Measurements from ENCODE around the gene MSI1.

Gene MSI1

DNA sequence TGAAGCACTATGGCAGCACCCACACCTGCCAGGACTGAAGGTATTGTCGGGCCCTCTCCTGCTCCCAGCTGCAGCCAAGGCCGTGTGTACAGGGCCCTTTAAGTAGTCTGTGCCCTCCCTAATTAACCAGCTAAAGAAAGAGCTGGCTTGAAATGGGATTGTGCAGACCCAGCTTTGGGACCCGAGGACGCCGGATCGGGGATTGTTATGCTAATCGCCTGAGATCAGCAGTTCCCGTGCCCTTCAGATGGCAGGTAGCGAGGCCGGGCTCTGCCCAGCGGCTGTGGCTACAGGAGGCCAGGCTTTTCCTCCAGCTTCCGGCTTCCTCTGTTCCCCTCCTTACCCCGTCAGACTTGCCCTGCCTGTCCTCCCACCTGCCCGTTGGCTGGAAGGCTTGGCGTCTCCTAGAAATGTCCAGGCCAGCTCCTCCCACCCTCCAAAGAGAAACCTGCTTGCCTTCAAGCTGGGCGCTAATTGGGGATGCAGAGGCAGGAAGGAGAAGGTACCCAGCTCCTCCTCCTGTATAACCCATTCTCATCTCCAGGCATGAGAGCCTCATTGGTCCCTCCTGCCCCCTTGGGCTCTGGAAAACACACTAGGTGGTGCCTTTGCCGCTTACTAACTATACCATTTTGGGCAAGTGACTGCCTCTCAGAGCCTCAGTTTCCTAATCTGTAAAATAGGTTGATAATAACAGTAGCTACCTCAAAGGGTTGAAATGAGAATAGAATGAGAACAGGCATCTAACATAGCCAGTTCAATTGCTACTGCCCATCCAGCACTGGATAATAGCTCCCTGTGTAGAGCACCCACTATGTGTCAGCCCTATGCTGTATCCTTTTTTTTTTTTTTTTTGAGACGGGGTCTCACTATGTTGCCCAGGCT lies 25.8 kb upstream of the MSI1 start:
- no peak overlapping the region for H2AFZ ChIP-seq (ENCODE audit: low read depth, low read length)
- H3K4me2 ChIP-seq (ENCODE audit: insufficient read depth, low read length), result no peak overlapping the region
- TF ChIP-seq, protein P1, sequence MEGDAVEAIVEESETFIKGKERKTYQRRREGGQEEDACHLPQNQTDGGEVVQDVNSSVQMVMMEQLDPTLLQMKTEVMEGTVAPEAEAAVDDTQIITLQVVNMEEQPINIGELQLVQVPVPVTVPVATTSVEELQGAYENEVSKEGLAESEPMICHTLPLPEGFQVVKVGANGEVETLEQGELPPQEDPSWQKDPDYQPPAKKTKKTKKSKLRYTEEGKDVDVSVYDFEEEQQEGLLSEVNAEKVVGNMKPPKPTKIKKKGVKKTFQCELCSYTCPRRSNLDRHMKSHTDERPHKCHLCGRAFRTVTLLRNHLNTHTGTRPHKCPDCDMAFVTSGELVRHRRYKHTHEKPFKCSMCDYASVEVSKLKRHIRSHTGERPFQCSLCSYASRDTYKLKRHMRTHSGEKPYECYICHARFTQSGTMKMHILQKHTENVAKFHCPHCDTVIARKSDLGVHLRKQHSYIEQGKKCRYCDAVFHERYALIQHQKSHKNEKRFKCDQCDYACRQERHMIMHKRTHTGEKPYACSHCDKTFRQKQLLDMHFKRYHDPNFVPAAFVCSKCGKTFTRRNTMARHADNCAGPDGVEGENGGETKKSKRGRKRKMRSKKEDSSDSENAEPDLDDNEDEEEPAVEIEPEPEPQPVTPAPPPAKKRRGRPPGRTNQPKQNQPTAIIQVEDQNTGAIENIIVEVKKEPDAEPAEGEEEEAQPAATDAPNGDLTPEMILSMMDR (IDR thresholded peaks at IDR 0.05; ENCODE audit: borderline replicate concordance, extremely low read depth, low read length, poor library complexity, severe bottlenecking), result no peak
- TF ChIP-seq EZH2 (IDR thresholded peaks at IDR 0.05; ENCODE audit: borderline replicate concordance, low read depth, low read length, severe bottlenecking), result no peak
- ATAC-seq (ENCODE audit: insufficient read depth, low read depth) (no peak), DNase-seq (no peak)
- H3K36me3 ChIP-seq (ENCODE audit: insufficient read depth, low read length), result no peaks in the 10 kb centered on the region
- H3K79me2 ChIP-seq (ENCODE audit: insufficient read depth, low read length), result no peaks in the 10 kb centered on the region
- no peaks in the 10 kb centered on the region for H3K4me1 ChIP-seq (ENCODE audit: insufficient read depth, low read length)
- H3K9me3 ChIP-seq (ENCODE audit: insufficient read depth, low read length, severe bottlenecking), result no peaks in the 10 kb centered on the region
- no peak overlapping the region for H3K9ac ChIP-seq (ENCODE audit: low read depth, low read length)
- H3K4me3 ChIP-seq (ENCODE audit: low read depth in 1 of 2, low read length in 2 of 2), result no peak overlapping the region
- no peaks in the 10 kb centered on the region for H3K27me3 ChIP-seq (ENCODE audit: insufficient read depth, low read length, poor library complexity)
- H4K20me1 ChIP-seq (ENCODE audit: insufficient read depth, low read length), result no peaks in the 10 kb centered on the region
- H3K27ac ChIP-seq (ENCODE audit: low read length), result no peak overlapping the region

- Histone ChIP-seq H3K9me3 (ENCODE audit: insufficient read depth, low read length, severe bottlenecking) (no peaks in the 10 kb centered on the region), H3K4me3 (ENCODE audit: low read depth in 1 of 2, low read length in 2 of 2) (no peak overlapping the region), H3K4me1 (ENCODE audit: insufficient read depth, low read length) (no peaks in the 10 kb centered on the region), H4K20me1 (ENCODE audit: insufficient read depth, low read length) (no peaks in the 10 kb centered on the region), H3K9ac (ENCODE audit: low read depth, low read length) (no peak overlapping the region), H3K36me3 (ENCODE audit: insufficient read depth, low read length) (no peaks in the 10 kb centered on the region), H3K79me2 (ENCODE audit: insufficient read depth, low read length) (no peaks in the 10 kb centered on the region), H2AFZ (ENCODE audit: low read depth, low read length) (no peak overlapping the region), H3K27ac (ENCODE audit: low read length) (no peak overlapping the region), H3K4me2 (ENCODE audit: insufficient read depth, low read length) (no peak overlapping the region), H3K27me3 (ENCODE audit: insufficient read depth, low read length, poor library complexity) (no peaks in the 10 kb centered on the region)
- no peak for TF ChIP-seq EZH2 (IDR thresholded peaks at IDR 0.05; ENCODE audit: borderline replicate concordance, low read depth, low read length, severe bottlenecking)
- TF ChIP-seq, protein P1 (IDR thresholded peaks at IDR 0.05; ENCODE audit: borderline replicate concordance, extremely low read depth, low read length, poor library complexity, severe bottlenecking), result no peak
- no peak for ATAC-seq (ENCODE audit: insufficient read depth, low read depth)
- no peak for DNase-seq
Measured at GRCh38 chr12:120390540-120391120, 21.7 kb upstream of the MSI1 start.

DNA sequence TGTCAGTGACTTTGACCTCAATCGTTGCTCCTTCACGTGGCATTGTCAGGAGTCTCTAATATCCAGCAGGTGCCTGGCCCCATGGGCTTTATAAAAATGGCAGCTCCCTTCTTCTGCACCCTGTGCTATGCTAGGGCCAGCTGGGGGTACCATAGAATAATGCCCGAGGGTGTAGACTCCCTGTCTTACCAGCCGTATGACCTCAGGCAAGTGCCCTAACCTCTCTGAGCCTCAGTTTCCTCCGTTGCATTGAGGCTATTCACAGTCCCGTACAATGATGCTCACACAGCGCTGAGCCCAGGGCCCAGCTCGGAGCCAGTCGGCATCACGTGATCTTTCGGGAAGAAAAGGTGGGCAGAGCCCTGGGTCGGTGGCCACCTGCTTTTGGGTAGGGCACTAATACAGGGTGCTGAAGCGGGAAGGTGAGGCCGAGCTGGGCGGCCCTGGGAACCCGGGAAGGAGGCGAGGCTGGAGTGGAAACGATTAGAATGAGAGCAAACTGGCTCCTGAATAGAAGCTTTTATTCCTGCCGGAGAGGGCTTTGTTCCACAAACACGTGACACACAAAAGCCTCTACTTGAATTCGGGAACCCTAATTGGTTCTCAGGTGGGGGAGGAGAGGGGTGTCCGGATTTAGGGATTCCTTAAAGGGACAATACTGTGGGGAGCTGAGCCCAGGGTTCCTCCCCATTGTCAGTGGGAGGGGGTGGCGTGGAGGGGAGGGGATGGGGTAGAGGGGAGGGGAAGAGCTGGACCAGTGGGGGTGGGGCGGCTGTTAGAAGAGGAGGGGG lies 19.9 kb upstream of the MSI1 start:
- Histone ChIP-seq H3K9me3 (ENCODE audit: insufficient read depth, low read length, severe bottlenecking) (no peaks in the 10 kb centered on the region), H3K27me3 (ENCODE audit: insufficient read depth, low read length, poor library complexity) (no peaks in the 10 kb centered on the region), H3K79me2 (ENCODE audit: insufficient read depth, low read length) (no peaks in the 10 kb centered on the region), H3K4me2 (ENCODE audit: insufficient read depth, low read length) (no peak overlapping the region), H3K4me1 (ENCODE audit: insufficient read depth, low read length) (no peaks in the 10 kb centered on the region), H3K9ac (ENCODE audit: low read depth, low read length) (no peak overlapping the region), H4K20me1 (ENCODE audit: insufficient read depth, low read length) (no peaks in the 10 kb centered on the region), H3K4me3 (ENCODE audit: low read depth in 1 of 2, low read length in 2 of 2) (no peak overlapping the region), H3K27ac (ENCODE audit: low read length) (no peak overlapping the region), H2AFZ (ENCODE audit: low read depth, low read length) (no peak overlapping the region), H3K36me3 (ENCODE audit: insufficient read depth, low read length) (no peaks in the 10 kb centered on the region)
- TF ChIP-seq, protein P1 (IDR thresholded peaks at IDR 0.05; ENCODE audit: borderline replicate concordance, extremely low read depth, low read length, poor library complexity, severe bottlenecking), result no peak
- TF ChIP-seq EZH2 (IDR thresholded peaks at IDR 0.05; ENCODE audit: borderline replicate concordance, low read depth, low read length, severe bottlenecking), result no peak
- ATAC-seq (ENCODE audit: insufficient read depth, low read depth) (no peak), DNase-seq (no peak)

All from DND-41 (cell line).